Nephron progenitor cell (in vitro differentiated cells): Measurements from ENCODE around the gene PHETA1.

ENCODE experiments used
- DNase-seq: peaks from one replicate; pipeline ENCODE4 v3.0.0; 2021
- H3K27ac Mint-ChIP-seq: 2 replicates; pipeline ENCODE4 v1.8.0; 2021; ENCODE audit warnings: mild to moderate bottlenecking, moderate library complexity, mixed read lengths
- H3K27me3 Mint-ChIP-seq: 2 replicates; pipeline ENCODE4 v1.8.0; 2021; ENCODE audit warnings: mild to moderate bottlenecking, low read depth, mixed read lengths; ENCODE audit not compliant: poor library complexity
- H3K36me3 Mint-ChIP-seq: 2 replicates; pipeline ENCODE4 v1.8.0; 2021; ENCODE audit warnings: low read depth, mixed read lengths
- H3K4me1 Mint-ChIP-seq: 2 replicates; pipeline ENCODE4 v1.8.0; 2021; ENCODE audit warnings: mixed read lengths
- H3K4me3 Mint-ChIP-seq: 2 replicates; pipeline ENCODE4 v1.8.0; 2021; ENCODE audit warnings: mild to moderate bottlenecking, moderate library complexity, mixed read lengths
- H3K9me3 Mint-ChIP-seq: 2 replicates; pipeline ENCODE4 v1.8.0; 2021; ENCODE audit warnings: mild to moderate bottlenecking, moderate library complexity, mixed read lengths
- TF ChIP-seq, protein P1 (sequence below): fragments of 200-600 bp; sonication (generic); IDR thresholded peaks from 2 replicates; pipeline ENCODE4 v1.5.0; 2021; ENCODE audit warnings: antibody characterized with exemption

Gene PHETA1

DNA sequence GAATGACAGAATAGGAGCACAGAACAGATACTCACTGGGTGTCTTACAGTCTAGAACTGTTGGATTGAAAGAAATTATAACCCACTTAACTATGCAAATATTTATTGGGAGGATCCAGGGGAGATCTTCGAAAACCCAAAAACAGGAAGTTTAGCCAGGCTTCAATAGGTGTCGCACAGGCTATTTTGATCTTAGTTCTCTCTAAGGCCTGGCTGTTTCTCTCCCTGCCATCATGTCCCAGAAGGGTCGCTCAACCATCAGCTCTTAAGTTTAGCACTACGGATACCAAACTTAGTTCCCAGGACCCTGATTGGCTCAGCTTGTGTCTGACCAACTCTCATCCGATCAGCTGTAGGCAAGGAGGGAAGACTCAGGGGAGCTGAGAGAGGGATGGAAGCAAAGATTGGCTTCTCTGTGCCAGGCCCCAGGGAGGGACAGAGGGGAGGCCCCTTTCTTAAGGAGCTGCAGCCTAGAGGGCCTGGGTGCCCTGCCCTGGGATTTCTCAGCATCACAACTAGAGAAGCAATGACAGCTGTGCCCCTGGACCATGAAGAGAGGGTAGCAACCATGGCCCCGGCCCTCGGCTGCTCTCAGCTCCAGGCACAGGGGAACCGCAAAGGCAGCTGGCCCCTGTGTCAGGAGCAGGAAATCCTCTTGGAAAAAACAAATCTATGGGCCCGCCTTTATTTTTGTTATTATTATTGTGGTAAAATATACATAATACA lies 13.5 kb downstream of the PHETA1 start:
- H3K4me1 Mint-ChIP-seq: peaks cover 17% of the 10 kb centered on the region
- H3K27ac Mint-ChIP-seq: no peak overlapping the region
- no peak overlapping the region for H3K4me3 Mint-ChIP-seq
- TF ChIP-seq, protein P1, sequence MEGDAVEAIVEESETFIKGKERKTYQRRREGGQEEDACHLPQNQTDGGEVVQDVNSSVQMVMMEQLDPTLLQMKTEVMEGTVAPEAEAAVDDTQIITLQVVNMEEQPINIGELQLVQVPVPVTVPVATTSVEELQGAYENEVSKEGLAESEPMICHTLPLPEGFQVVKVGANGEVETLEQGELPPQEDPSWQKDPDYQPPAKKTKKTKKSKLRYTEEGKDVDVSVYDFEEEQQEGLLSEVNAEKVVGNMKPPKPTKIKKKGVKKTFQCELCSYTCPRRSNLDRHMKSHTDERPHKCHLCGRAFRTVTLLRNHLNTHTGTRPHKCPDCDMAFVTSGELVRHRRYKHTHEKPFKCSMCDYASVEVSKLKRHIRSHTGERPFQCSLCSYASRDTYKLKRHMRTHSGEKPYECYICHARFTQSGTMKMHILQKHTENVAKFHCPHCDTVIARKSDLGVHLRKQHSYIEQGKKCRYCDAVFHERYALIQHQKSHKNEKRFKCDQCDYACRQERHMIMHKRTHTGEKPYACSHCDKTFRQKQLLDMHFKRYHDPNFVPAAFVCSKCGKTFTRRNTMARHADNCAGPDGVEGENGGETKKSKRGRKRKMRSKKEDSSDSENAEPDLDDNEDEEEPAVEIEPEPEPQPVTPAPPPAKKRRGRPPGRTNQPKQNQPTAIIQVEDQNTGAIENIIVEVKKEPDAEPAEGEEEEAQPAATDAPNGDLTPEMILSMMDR: no peak
- no peaks in the 10 kb centered on the region for H3K27me3 Mint-ChIP-seq
- peaks cover 1% of the 10 kb centered on the region for H3K9me3 Mint-ChIP-seq
- DNase-seq: no peak
- H3K36me3 Mint-ChIP-seq: no peaks in the 10 kb centered on the region

DNA sequence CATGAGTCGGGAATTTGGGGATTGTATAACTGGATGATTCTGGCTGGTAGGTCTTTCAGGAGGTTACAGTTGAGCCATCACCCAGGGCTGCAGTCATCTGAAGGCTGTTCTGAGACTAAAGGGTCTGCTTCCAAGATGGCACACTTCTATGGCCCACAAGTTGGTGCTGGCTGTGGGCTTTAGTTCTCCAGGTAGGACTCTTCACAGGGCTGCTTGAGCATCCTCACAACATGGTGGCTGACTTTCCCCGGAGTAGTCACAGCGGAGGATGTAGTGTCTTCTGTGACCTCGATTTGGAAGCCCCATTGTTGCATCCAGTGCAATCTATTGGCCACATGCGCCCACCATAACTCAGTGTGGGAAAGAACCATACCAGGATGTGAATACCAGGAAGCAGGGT lies 14.4 kb downstream of the PHETA1 start:
- H3K36me3 Mint-ChIP-seq: no peaks in the 10 kb centered on the region
- H3K9me3 Mint-ChIP-seq: peaks cover 10% of the 10 kb centered on the region
- H3K27me3 Mint-ChIP-seq: peaks cover 3% of the 10 kb centered on the region
- TF ChIP-seq, protein P1: no peak
- no peak overlapping the region for H3K27ac Mint-ChIP-seq
- H3K4me3 Mint-ChIP-seq: no peak overlapping the region
- no peak for DNase-seq
- H3K4me1 Mint-ChIP-seq: peaks cover 9% of the 10 kb centered on the region

DNA sequence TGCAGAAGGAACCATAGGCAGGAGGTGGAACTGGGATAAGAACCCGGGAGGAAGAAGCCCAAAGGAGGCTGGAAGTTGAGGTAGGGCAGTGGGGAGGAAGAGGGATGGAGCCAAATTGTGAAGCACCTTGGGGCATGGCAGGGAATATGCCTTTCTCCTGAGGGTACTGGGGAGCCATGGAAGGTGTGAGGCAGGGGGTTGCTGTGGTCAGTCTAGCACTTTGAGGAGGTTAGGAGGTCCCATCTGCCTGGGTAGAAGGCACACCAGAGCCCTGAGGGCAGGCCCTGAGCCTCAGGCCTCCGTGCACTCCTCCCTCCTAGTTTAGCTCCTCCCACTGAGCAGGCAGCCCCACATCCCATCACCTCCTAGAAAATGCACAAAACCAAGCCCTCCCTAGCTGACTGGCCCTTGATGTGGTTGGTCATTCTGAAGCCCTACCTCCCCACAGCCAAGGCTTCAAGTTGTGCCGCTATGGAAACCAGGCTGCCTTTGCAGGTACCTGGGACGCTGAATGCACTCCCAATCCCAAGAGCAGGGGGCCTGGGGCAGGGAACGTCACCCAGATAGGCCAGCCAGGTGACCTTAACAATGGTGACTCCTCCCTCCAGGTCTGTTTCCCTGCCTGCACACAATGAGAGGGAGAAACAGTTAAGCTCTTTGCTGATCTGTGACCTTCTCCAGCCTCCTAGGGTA lies 15.1 kb downstream of the PHETA1 start:
- Mint-ChIP-seq H3K27ac (no peak overlapping the region), H3K36me3 (peaks cover 3% of the 10 kb centered on the region), H3K4me1 (peaks cover 1% of the 10 kb centered on the region), H3K27me3 (peaks cover 5% of the 10 kb centered on the region), H3K9me3 (peaks cover 17% of the 10 kb centered on the region), H3K4me3 (no peak overlapping the region)
- no peak for DNase-seq
- TF ChIP-seq, protein P1: no peak

DNA sequence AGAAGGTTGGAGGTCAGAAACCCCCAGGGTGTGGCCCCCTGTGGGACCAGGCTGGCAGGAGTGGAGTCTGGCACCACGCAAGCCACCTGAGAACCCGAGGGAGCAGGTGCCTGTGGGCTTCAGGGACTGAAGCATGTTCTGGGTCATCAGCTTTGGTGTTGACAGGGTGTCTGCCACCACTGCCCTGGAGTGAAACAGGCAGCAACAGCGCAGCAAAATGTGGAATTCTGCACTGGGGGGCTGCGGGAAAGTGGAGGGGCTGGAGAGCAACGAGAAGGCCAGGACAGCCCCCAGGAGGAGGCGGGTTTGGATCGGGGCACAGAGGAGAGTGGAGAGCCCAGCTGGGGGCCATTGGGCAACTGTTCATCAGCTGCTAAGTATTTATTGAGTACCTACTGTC lies 15.9 kb downstream of the PHETA1 start:
- Mint-ChIP-seq H3K27me3 (peaks cover 5% of the 10 kb centered on the region), H3K4me3 (no peak overlapping the region), H3K36me3 (peaks cover 8% of the 10 kb centered on the region), H3K9me3 (peaks cover 25% of the 10 kb centered on the region), H3K4me1 (no peaks in the 10 kb centered on the region), H3K27ac (no peak overlapping the region)
- TF ChIP-seq, protein P1: no peak
- no peak for DNase-seq

DNA sequence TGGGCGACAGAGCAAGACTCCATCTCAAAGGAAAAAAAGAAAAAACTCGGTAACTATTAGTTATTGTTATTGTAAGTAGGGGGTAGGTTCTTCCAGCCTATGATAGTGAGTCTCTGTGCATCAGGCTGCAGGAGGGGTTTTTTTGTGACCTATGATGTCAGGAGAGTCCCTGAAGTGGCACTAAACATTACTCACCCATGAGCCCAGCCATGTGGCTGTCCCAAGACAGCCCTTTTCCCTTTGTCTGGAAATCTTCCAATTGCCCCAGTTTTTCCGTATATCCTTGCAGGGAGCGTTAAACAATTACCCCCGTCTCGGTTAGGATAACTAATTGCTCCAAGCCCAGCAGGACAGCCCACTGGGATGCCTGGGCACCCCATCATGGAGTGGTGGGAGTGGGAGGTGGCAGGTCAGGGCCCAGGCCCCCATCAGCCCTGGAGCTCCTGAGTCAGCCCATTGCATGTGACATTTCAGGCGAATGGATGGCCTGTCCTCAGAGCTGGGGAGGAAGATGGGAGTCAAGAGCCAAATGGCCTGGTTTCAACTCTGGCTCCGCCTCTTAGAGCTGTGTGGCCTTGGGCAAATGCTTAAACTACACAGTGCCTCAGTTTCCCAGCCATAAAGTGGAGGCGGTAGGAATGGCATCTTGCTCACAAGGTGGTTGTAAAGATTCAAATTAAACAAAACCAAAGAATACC lies 16.4 kb downstream of the PHETA1 start:
- DNase-seq: no peak
- Mint-ChIP-seq H3K36me3 (peaks cover 11% of the 10 kb centered on the region), H3K9me3 (peaks cover 29% of the 10 kb centered on the region), H3K27ac (no peak overlapping the region), H3K27me3 (peaks cover 5% of the 10 kb centered on the region), H3K4me1 (no peaks in the 10 kb centered on the region), H3K4me3 (no peak overlapping the region)
- TF ChIP-seq, protein P1: no peak
